Measurements from ENCODE around the gene ZNRF1. TPM values are rescaled to one million over a fixed set of nuclear protein-coding genes. Genes with fewer than 3 reads are reported as not detected.
A peak's percentile ranks its signal among the peaks of the same experiment; 100 is the strongest.
"Not testable (repeated sequence)": the region's sequence is repeated elsewhere in the genome, so short reads cannot be mapped to it uniquely, and the experiment has no call there.

ZNRF1 gene
- total RNA-seq, 4 donors from 2014 or later: 19.3 to 46.7 (median 32.9) TPM

- TF ChIP-seq POLR2A (IDR thresholded peaks at IDR 0.05) (no peak), CTCF (IDR thresholded peaks at IDR 0.05) (no peak)
- DNase-seq (ENCODE audit: low spot score in 2 of 2): no peak
- intact Hi-C loops (cut with DNase I; ENCODE audit: low total_unique reads): no loop called here
- 67 to 72% methylated on average over 3 of the region's 3 CpGs for WGBS, 2 donors
- H3K4me3 ChIP-seq (ENCODE audit: low read depth, poor library complexity, severe bottlenecking): no peak overlapping the region
Measured at GRCh38 chr16:75024182-75024581, 25.4 kb downstream of the ZNRF1 start.

DNA sequence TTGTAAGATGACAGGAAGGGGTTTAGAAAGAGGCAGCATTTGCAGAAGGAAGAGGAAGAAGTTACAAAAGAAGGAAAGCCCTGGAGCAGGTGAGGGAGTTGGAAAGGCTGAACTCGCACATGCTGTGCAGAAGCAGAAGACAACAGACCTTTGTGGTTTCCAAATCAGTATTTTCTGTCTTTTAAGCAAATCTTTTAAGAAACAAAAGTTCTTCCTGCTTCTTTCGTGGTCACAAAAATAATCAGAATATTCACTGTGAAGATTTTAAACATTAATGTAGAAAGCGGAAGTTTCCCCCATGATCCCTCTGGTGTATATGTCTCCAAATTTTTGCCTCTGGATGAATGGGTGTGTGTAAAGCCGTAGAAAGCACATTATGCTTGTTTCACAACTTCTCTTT lies 25.8 kb downstream of the ZNRF1 start:
- no peak overlapping the region for H3K4me3 ChIP-seq (ENCODE audit: low read depth, poor library complexity, severe bottlenecking)
- intact Hi-C loops (cut with DNase I; ENCODE audit: low total_unique reads): no loop called here
- WGBS, 2 donors: 67 to 69% methylated on average over 4 of the region's 4 CpGs
- TF ChIP-seq CTCF (IDR thresholded peaks at IDR 0.05): no peak
- no peak for TF ChIP-seq POLR2A (IDR thresholded peaks at IDR 0.05)
- peak in 1 of 2 donors; percentile 25 for DNase-seq (ENCODE audit: low spot score in 2 of 2)

GRCh38 chr16:75025761-75026160 lies 26.9 kb downstream of the ZNRF1 start:
- TF ChIP-seq POLR2A (IDR thresholded peaks at IDR 0.05) (no peak), CTCF (IDR thresholded peaks at IDR 0.05) (no peak)
- no peak overlapping the region for H3K4me3 ChIP-seq (ENCODE audit: low read depth, poor library complexity, severe bottlenecking)
- 17 to 30% methylated on average over 3 of the region's 3 CpGs for WGBS, 2 donors
- no peak for DNase-seq (ENCODE audit: low spot score in 2 of 2)
- intact Hi-C loops (cut with DNase I; ENCODE audit: low total_unique reads): no loop called here

- 69 to 74% methylated on average over 10 of the region's 10 CpGs for WGBS, 2 donors
- intact Hi-C loops (cut with DNase I; ENCODE audit: low total_unique reads); H3K4me3 ChIP-seq (ENCODE audit: low read depth, poor library complexity, severe bottlenecking): not testable (repeated sequence)
- DNase-seq (ENCODE audit: low spot score in 2 of 2): peak; percentile 35 to 78
Measured at GRCh38 chr16:75026239-75026891, 27.5 kb downstream of the ZNRF1 start.

- H3K4me3 ChIP-seq (ENCODE audit: low read depth, poor library complexity, severe bottlenecking): no peak overlapping the region
- peak in 1 of 2 donors; percentile 4 for DNase-seq (ENCODE audit: low spot score in 2 of 2)
- intact Hi-C loops (cut with DNase I; ENCODE audit: low total_unique reads): no loop called here
- 90 to 100% methylated on average over 2 of the region's 2 CpGs for WGBS, 2 donors
- TF ChIP-seq POLR2A (IDR thresholded peaks at IDR 0.05) (no peak), CTCF (IDR thresholded peaks at IDR 0.05) (no peak)
Measured at GRCh38 chr16:75026892-75027391, 28.1 kb downstream of the ZNRF1 start.

DNA sequence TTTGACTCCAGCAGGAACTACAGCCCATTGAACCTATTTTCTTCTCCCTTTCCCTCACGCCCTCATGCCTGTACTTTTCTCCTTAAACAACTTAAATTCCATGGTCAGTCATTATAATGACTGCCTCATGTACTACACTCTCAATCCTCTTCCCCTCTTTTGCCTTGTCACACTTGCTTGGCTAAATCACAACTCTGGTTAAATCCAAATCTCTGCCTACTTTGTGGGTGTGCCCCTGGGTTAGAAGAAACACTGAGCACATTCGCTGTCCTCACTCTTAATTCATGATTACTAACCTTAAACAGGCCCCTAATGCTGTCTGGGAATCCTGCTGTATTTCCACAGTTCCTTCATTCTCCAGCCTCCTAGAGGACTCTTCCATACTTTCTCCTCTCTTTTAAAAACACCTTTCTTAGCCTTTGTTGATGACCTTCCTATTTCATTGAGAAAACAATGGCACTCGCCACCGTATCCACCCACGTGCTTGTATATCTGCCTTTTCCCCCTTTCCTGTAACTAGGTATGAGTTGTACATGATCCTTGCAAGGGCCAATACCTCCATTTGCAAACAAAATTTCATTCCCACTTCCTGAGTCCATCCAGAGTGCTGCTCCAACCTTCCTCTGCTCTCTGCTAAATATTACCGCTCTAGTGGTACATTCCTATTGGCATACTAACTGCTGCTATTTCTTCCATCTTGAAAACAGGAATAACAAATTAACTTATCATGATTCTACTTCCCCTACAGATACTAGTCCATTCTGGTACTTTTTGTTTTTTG lies 28.9 kb downstream of the ZNRF1 start:
- H3K4me3 ChIP-seq (ENCODE audit: low read depth, poor library complexity, severe bottlenecking): no peak overlapping the region
- intact Hi-C loops (cut with DNase I; ENCODE audit: low total_unique reads): no loop called here
- TF ChIP-seq CTCF (IDR thresholded peaks at IDR 0.05) (no peak), POLR2A (IDR thresholded peaks at IDR 0.05) (no peak)
- DNase-seq (ENCODE audit: low spot score in 2 of 2): peak in 1 of 2 donors; percentile 37
- WGBS, 2 donors: 83 to 87% methylated on average over 6 of the region's 6 CpGs

All from lower leg skin (tissue), 4 donors.